IgD-negative memory B cell (primary cell): ENCODE data around the gene COPS8. TPM values are rescaled to one million over a fixed set of nuclear protein-coding genes. Genes with fewer than 3 reads are reported as not detected.
A peak's percentile ranks its signal among the peaks of the same experiment; 100 is the strongest.

Source experiments
- H3K27ac Mint-ChIP-seq, 3 donors: one replicate each; pipeline ENCODE4 v1.8.0; 2020 to 2022; ENCODE audit warnings: mild to moderate bottlenecking in 3 of 3, mixed read lengths in 3 of 3, moderate library complexity in 1 of 3
- H3K27me3 Mint-ChIP-seq: one replicate; pipeline ENCODE4 v1.8.0; 2021; ENCODE audit warnings: mixed read lengths
- H3K36me3 Mint-ChIP-seq: one replicate; pipeline ENCODE4 v1.8.0; 2020; ENCODE audit warnings: mild to moderate bottlenecking, mixed read lengths
- H3K4me1 Mint-ChIP-seq, 3 donors: one replicate each; pipeline ENCODE4 v1.8.0; 2020 to 2022; ENCODE audit warnings: mixed read lengths in 3 of 3, mild to moderate bottlenecking in 1 of 3
- H3K4me3 Mint-ChIP-seq, 4 donors: one replicate each; pipeline ENCODE4 v1.8.0; 2020 to 2022; ENCODE audit warnings: mild to moderate bottlenecking in 4 of 4, mixed read lengths in 4 of 4, moderate library complexity in 3 of 4
- H3K9me3 Mint-ChIP-seq, 3 donors: one replicate each; pipeline ENCODE4 v1.8.0; 2020 to 2021; ENCODE audit warnings: mixed read lengths in 3 of 3, mild to moderate bottlenecking in 1 of 3
- polyA plus RNA-seq: library from polyadenylated mRNA; unstranded; fragments of 300-500 nt; fragmentation: Illumina TruSeq; gene quantifications from one replicate; pipeline ENCODE4 v1.2.3, GENCODE V29; 2021

COPS8 gene
- polyA plus RNA-seq, 1 donor from 2014 or later = 51.1 TPM

DNA sequence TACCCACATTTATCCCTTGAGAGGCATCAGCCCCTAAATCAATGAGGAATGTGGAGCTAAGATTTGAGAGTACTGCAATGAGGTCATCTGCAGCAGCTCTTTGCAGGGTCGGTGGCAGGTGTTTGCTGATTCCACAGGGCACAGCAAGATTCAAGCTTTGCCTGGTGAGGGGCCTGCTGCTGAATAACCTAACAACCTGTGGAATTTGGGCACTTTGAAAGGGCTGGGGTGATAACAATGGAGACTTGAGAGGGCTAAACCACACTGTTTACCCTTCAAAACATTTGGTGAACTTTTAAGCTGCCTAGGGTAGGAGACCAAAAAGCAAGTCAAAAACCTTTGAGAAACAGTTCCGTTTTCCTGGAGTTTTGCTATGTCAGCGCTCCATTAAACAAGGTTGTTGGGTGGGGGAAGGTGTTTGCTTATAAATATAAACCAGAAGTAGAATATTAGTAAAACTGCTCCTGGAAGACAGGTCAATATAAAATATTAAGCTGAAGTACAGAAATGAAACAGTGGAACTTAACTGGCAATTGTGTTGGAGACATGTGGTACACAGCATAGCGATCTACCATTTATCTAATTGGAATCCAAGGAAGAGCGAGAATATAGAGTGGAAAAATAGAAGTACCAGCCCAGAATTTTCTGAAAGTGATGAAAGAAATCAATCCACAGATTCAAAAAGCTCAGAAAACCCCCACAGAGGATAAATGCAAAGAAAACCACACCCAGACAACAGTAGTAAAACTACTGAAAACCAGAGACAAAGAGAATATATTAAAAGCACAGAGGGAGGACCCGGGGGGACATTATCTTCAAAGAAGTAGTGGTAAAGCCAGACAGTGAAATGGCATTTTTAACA is 15.7 kb downstream of the COPS8 start:
- Mint-ChIP-seq H3K36me3 (peaks cover 18% of the 10 kb centered on the region), H3K4me3 (no peak overlapping the region), H3K27me3 (no peaks in the 10 kb centered on the region), H3K9me3 (no peaks in the 10 kb centered on the region), H3K27ac (no peak overlapping the region), H3K4me1 (no peaks in the 10 kb centered on the region)

DNA sequence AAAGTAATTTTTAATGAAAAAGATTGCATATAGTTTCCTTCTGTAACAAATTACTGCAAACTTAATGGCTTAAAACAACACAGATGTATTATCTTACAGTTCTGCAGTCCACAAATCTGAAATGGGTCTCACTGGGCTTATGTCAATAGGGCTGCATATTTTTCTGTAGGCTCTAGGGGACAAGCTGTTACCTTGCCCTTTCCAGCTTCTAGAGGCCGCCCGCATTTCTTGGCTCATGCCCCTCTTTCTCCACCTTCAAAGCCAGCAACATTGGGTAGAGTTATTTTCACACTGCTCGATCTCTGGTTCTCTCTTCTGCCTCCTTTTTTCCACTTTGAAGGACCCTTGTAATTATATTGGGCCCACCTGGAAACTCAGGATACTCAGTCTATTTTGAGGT is 16.7 kb downstream of the COPS8 start:
- Mint-ChIP-seq H3K4me1 (no peaks in the 10 kb centered on the region), H3K27me3 (no peaks in the 10 kb centered on the region), H3K4me3 (no peak overlapping the region), H3K9me3 (no peaks in the 10 kb centered on the region), H3K27ac (no peak overlapping the region), H3K36me3 (peaks cover 16% of the 10 kb centered on the region)

DNA sequence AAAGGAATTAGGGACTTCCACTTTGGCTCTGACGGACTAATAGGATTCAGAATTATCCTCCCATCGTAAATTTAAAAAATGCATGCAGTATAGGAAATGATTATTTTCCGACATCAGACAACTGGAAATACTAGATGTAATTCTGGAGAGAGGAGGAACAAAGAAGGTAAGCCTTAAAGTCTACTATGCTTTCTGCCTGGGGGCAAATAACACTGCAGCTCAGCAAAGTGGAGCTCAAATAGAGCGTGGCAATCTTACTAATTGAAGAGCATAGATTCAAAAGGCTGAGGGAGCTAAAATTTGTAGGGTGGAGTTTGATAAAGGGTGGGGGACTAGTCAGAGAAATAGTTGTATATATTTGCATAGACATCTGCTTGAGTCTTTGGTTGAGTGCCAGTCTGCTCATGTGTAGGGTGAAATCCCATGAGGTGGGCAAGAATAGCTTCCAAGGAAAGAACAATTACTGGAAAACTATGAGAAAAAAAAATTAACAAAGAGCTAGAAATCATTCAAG is 23.8 kb downstream of the COPS8 start:
- H3K4me1 Mint-ChIP-seq = no peaks in the 10 kb centered on the region
- peaks cover 6 to 20% (median 7%) of the 10 kb centered on the region in 3 donors for H3K9me3 Mint-ChIP-seq
- no peaks in the 10 kb centered on the region for H3K27me3 Mint-ChIP-seq
- peaks cover 14% of the 10 kb centered on the region for H3K36me3 Mint-ChIP-seq
- no peak overlapping the region for H3K27ac Mint-ChIP-seq
- H3K4me3 Mint-ChIP-seq = no peak overlapping the region

GRCh38 chr2:237113026-237113795 is 27.5 kb downstream of the COPS8 start:
- Mint-ChIP-seq H3K4me3 (no peak overlapping the region), H3K27ac (no peak overlapping the region), H3K27me3 (no peaks in the 10 kb centered on the region), H3K9me3 (peaks cover 6 to 20% (median 7%) of the 10 kb centered on the region in 3 donors), H3K4me1 (peaks cover 0 to 6% (median 3%) of the 10 kb centered on the region in 3 donors), H3K36me3 (peaks cover 9% of the 10 kb centered on the region)

DNA sequence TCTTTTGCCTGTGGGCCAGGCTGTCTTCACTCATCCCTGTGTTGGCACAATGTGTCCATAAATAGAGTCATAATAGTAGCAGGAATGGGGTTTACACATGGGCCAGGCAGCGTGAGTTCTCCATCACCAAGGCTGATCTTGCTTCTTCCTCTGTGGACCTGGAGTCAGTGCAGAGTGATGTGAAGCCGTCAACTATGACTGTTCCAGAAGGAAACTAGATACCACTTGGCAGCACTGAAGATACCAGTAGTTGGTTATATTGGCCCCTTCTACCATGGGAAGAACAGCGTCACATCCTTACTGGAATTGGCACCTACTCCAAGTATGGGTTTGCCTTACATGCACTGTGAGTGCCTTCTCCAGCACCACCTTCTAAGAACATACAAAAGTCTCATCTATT is 30.2 kb downstream of the COPS8 start:
- Mint-ChIP-seq H3K36me3 (no peaks in the 10 kb centered on the region), H3K9me3 (peaks cover 0 to 2% (median 0%) of the 10 kb centered on the region in 3 donors), H3K27me3 (no peaks in the 10 kb centered on the region), H3K4me1 (peaks cover 0 to 7% (median 3%) of the 10 kb centered on the region in 3 donors), H3K4me3 (no peak overlapping the region), H3K27ac (no peak overlapping the region)

DNA sequence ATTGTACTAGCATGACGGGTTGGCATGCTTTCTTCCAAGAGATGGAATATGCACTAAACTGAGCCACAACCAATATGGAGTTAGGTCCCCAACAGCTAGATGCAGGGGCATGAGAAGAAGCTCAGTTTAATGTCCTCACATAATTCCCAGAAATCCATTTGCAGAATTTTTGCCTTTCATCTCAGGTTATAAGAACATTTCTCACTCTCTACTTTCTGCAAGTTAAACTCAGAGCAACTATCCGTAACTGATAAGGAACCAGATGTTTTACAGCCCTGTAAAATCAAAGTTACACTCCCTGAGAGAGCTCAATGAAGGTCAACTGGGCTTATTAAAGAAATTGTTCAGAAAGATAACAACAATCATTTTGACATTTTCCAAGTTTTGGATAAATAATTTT is 30.7 kb downstream of the COPS8 start:
- H3K4me1 Mint-ChIP-seq = peaks cover 0 to 7% (median 3%) of the 10 kb centered on the region in 3 donors

DNA sequence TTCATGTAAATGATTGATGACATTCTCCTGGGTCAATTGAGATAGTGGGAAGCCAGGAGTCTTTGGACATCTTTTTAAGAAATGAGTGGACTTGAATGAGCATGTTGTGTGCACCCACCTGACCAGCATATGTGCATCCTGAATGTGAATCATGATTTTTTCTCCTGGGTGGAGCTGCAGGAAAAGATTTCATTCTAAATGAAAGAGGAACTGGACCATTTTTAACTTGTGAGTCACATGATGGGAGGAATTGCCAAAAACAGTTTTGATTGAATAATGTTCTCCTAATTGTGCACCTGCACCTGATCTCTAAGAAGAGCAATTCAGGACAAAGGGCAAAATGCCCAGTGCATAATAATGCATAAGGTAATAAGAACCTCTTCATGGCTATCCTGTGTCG is 32.3 kb downstream of the COPS8 start:
- Mint-ChIP-seq H3K36me3 (peaks cover 1% of the 10 kb centered on the region), H3K4me3 (no peak overlapping the region), H3K4me1 (peaks cover 0 to 10% (median 3%) of the 10 kb centered on the region in 3 donors), H3K27ac (no peak overlapping the region), H3K9me3 (no peaks in the 10 kb centered on the region), H3K27me3 (no peaks in the 10 kb centered on the region)

More for the DNA sequence above, 30.7 kb downstream of the COPS8 start:
- no peak overlapping the region for H3K27ac Mint-ChIP-seq
- no peaks in the 10 kb centered on the region for H3K27me3 Mint-ChIP-seq
- H3K36me3 Mint-ChIP-seq = no peaks in the 10 kb centered on the region
- no peak overlapping the region for H3K4me3 Mint-ChIP-seq
- H3K9me3 Mint-ChIP-seq = peaks cover 0 to 2% (median 0%) of the 10 kb centered on the region in 3 donors

DNA sequence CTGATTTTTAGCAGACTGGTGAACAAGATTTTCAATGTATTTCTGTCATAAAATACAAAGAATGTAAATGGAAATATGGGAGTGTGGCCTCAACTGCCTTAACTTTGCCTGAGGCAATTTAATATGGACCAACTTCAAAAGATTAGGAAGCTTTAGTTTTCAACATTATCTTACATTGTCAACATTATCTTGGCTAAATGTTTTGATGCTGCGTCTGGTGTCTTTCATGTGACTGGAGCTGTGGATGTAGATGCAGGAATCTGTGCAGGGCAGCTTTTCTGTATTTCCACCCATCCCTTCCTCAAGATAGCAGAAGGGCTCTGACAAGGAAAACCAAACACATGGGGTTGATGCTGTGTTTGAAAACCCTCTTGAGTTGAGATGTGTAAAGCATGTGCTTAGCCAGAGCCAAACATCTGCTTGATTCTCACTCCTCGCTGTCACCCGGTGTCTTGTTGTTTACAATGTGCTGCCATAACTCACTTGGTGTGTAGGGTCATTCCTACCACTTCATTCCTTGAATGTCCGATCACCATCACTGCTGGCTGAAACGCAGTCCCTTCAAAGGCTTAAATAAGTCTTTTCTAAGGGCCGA is 33.0 kb downstream of the COPS8 start:
- no peaks in the 10 kb centered on the region for H3K9me3 Mint-ChIP-seq
- peaks cover 0 to 10% (median 3%) of the 10 kb centered on the region in 3 donors for H3K4me1 Mint-ChIP-seq
- H3K27me3 Mint-ChIP-seq = no peaks in the 10 kb centered on the region
- peaks cover 1% of the 10 kb centered on the region for H3K36me3 Mint-ChIP-seq
- no peak overlapping the region for H3K4me3 Mint-ChIP-seq
- H3K27ac Mint-ChIP-seq = no peak overlapping the region

DNA sequence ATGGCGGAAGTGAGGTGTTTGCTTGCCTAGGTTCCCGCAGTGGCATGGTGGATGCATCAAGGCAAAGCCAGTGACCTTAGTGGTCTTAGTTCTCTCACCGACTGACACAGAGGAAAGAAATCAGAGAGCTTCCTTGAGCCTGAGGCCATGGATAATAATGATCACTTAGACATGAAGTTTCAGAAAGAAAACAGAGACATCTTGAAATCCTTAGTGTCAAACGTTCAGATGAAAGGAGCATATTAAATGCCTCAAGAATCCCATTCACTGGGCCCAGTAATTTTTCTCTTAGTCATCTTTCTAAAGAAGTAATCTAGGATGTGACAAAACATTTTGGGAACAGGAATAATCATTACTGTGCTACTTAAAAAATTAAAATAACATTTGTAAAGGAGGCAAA is 35.2 kb downstream of the COPS8 start:
- peaks cover 6% of the 10 kb centered on the region for H3K36me3 Mint-ChIP-seq
- H3K4me3 Mint-ChIP-seq = no peak overlapping the region
- H3K27me3 Mint-ChIP-seq = no peaks in the 10 kb centered on the region
- peaks cover 0 to 10% (median 3%) of the 10 kb centered on the region in 3 donors for H3K4me1 Mint-ChIP-seq
- no peaks in the 10 kb centered on the region for H3K9me3 Mint-ChIP-seq
- no peak overlapping the region for H3K27ac Mint-ChIP-seq

- H3K27ac Mint-ChIP-seq = no peak overlapping the region
- peaks cover 6% of the 10 kb centered on the region for H3K36me3 Mint-ChIP-seq
- H3K4me3 Mint-ChIP-seq = no peak overlapping the region
- peaks cover 0 to 10% (median 3%) of the 10 kb centered on the region in 3 donors for H3K4me1 Mint-ChIP-seq
- no peaks in the 10 kb centered on the region for H3K27me3 Mint-ChIP-seq
- no peaks in the 10 kb centered on the region for H3K9me3 Mint-ChIP-seq
Observed at GRCh38 chr2:237121321-237121720, 35.6 kb downstream of the COPS8 start.

- peaks cover 0 to 10% (median 3%) of the 10 kb centered on the region in 3 donors for H3K4me1 Mint-ChIP-seq
- H3K36me3 Mint-ChIP-seq = peaks cover 6% of the 10 kb centered on the region
- H3K27ac Mint-ChIP-seq = peak overlapping the region in 1 of 3 donors; percentile 61
- H3K27me3 Mint-ChIP-seq = no peaks in the 10 kb centered on the region
- H3K4me3 Mint-ChIP-seq = no peak overlapping the region
- no peaks in the 10 kb centered on the region for H3K9me3 Mint-ChIP-seq
Observed at GRCh38 chr2:237122214-237122666, 36.6 kb downstream of the COPS8 start.

- H3K36me3 Mint-ChIP-seq = peaks cover 6% of the 10 kb centered on the region
- no peaks in the 10 kb centered on the region for H3K9me3 Mint-ChIP-seq
- no peak overlapping the region for H3K27ac Mint-ChIP-seq
- H3K4me3 Mint-ChIP-seq = no peak overlapping the region
- H3K4me1 Mint-ChIP-seq = peaks cover 0 to 3% (median 0%) of the 10 kb centered on the region in 3 donors
- H3K27me3 Mint-ChIP-seq = no peaks in the 10 kb centered on the region
Observed at GRCh38 chr2:237124820-237125219, 39.1 kb downstream of the COPS8 start.

DNA sequence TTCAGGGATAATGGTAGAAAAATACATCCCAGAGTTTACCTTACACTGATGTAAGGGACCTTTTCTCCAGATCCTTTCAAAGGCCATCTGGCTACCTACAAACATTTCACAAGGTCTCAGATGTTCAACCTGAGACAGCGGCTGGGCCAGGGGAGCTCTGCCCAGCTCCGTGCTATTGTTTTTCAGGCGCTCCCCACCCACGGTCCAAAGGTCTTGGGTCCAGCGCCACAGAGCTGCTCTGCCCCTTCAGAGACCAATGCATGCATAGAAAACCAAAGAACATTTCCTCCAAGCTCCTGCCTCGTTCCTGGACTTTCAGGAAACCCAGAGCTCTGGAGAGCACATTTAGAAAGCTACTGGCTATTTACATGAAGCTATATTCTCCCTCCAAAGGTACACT is 40.3 kb downstream of the COPS8 start:
- Mint-ChIP-seq H3K9me3 (no peaks in the 10 kb centered on the region), H3K27ac (no peak overlapping the region), H3K36me3 (peaks cover 6% of the 10 kb centered on the region), H3K4me1 (peaks cover 0 to 3% (median 0%) of the 10 kb centered on the region in 3 donors), H3K4me3 (no peak overlapping the region), H3K27me3 (no peaks in the 10 kb centered on the region)

GRCh38 chr2:237126519-237127174 is 41.0 kb downstream of the COPS8 start:
- H3K4me1 Mint-ChIP-seq = peaks cover 0 to 3% (median 0%) of the 10 kb centered on the region in 3 donors
- peaks cover 6% of the 10 kb centered on the region for H3K36me3 Mint-ChIP-seq
- H3K4me3 Mint-ChIP-seq = no peak overlapping the region
- no peaks in the 10 kb centered on the region for H3K27me3 Mint-ChIP-seq
- no peaks in the 10 kb centered on the region for H3K9me3 Mint-ChIP-seq
- no peak overlapping the region for H3K27ac Mint-ChIP-seq
